GM19043 (cell line): ENCODE data around the gene KREMEN1.
A peak's percentile ranks its signal among the peaks of the same experiment; 100 is the strongest.

Source experiments
- ATAC-seq: cut with Tn5 transposase; IDR thresholded peaks from one replicate; pipeline ENCODE4 v1.9.1; 2021; ENCODE audit warnings: low read depth; ENCODE audit not compliant: unreplicated experiment

Gene KREMEN1

GRCh38 chr22:29202212-29203192 is 129.7 kb downstream of the KREMEN1 start:
- peak; percentile 66 for ATAC-seq

GRCh38 chr22:29203488-29204454 is 130.9 kb downstream of the KREMEN1 start:
- ATAC-seq: no peak

GRCh38 chr22:29204455-29205183 is 131.8 kb downstream of the KREMEN1 start:
- ATAC-seq: no peak

- ATAC-seq: no peak
These were observed 132.4 kb downstream of the KREMEN1 start for GRCh38 chr22:29205252-29205593.

GRCh38 chr22:29205594-29206371 is 132.9 kb downstream of the KREMEN1 start, which contains the start of gene EMID1:
Gene EMID1, plus strand, starts transcription at chr22:29205896. Its CDS starts 143 bp downstream, at chr22:29206039.
- ATAC-seq: no peak

- no peak for ATAC-seq
These were observed 133.8 kb downstream of the KREMEN1 start for GRCh38 chr22:29206372-29207242.

GRCh38 chr22:29207243-29207550 is 134.4 kb downstream of the KREMEN1 start:
- ATAC-seq: no peak

GRCh38 chr22:29207562-29208501 is 135.0 kb downstream of the KREMEN1 start:
- no peak for ATAC-seq

GRCh38 chr22:29208502-29208862 is 135.6 kb downstream of the KREMEN1 start:
- no peak for ATAC-seq

- ATAC-seq: no peak
These were observed 136.2 kb downstream of the KREMEN1 start for GRCh38 chr22:29208879-29209623.

- no peak for ATAC-seq
These were observed 136.7 kb downstream of the KREMEN1 start for GRCh38 chr22:29209624-29209929.

- ATAC-seq: no peak
These were observed 138.2 kb downstream of the KREMEN1 start for GRCh38 chr22:29211066-29211465.

GRCh38 chr22:29211466-29211865 is 138.6 kb downstream of the KREMEN1 start:
- no peak for ATAC-seq

GRCh38 chr22:29212743-29213142 is 139.9 kb downstream of the KREMEN1 start:
- no peak for ATAC-seq

- no peak for ATAC-seq
These were observed 140.7 kb downstream of the KREMEN1 start for GRCh38 chr22:29213493-29213892.

- ATAC-seq: no peak
These were observed 141.4 kb downstream of the KREMEN1 start for GRCh38 chr22:29214232-29214631.
